NOMO-1 treated with DMSO at 0.1 percent for 48 hours (cell line): ENCODE measurements around the gene SLC25A45.

Experiments used
- DNase-seq: peaks from one replicate; lab custom pipeline; 2025; ENCODE audit not compliant: unreplicated experiment; lab: John Stamatoyannopoulos, UW

Gene SLC25A45

DNA sequence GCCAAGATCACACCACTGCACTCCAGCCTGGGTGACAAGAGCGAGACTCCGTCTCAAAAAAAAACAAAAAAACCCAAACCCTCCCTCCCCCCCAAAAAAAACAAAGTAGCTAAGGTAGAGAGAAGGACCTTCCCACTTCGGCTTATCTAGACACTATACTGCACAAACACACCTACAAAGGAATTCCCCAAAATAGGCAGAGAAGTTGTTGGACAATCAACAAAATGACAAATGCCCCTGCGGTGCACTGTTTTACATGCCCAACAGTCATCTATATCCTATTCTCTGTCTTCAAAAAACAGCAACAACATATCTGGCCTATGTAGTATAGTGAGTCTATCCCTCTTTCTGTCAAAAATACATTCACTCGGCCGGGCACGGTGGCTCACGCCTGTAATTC is 55.4 kb downstream of the SLC25A45 start:
- no peak for DNase-seq

DNA sequence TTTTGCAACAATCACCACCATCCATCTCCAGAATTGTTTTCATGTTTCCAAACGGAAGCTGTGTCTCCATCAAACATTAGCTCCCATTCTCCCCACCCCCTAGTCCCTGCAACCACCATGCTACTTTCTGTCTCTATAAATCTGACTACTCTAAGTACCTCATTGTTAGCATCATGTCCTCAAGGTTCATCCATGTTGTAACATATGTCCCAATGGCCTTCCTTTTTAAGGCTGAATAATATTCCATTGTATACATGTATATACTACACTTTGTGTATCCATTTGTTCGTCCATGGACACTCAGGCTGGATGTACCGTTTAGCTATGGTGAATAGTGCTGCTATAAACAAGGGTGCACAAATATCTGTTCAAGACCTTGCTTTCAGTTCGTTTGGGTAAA is 57.0 kb downstream of the SLC25A45 start:
- DNase-seq, result no peak
